GM12891 (cell line): ENCODE data around the gene MBD6.

Source experiments
- PAX5 ChIP-seq: IDR thresholded peaks from 2 replicates; pipeline ENCODE4 v1.6.1; 2011; ENCODE audit warnings: low read length, moderate library complexity, mild to moderate bottlenecking; ENCODE audit not compliant: insufficient read depth, severe bottlenecking
- POLR2A ChIP-seq: IDR thresholded peaks from 2 replicates; pipeline ENCODE4 v1.6.1; 2011; ENCODE audit warnings: low read depth, low read length, control low read depth
- POLR2AphosphoS5 ChIP-seq: IDR thresholded peaks from 2 replicates; pipeline ENCODE4 v1.6.1; 2011; ENCODE audit warnings: low read depth, low read length, control low read depth
- TAF1 ChIP-seq: IDR thresholded peaks from 2 replicates; pipeline ENCODE4 v1.6.1; 2011; ENCODE audit warnings: low read depth, low read length, control low read depth

DNA sequence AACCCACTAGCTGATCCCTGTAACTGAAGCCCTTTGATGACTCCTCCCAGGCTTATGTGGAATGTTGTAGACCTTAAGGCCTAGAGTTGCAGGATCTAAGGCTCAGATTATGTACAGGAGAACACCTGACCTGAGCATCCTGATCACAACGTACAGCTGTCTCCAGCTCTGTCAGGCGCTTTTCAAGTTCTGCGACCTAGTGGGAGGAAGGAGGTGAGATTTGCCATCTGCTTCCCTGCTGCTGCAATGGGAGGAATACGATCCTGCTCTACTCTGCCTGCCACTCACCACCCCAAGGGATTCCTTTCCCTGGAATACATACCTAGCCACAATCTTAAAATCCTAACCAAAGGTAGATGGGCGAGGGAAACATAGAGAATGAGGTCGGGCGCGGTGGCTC is 10.5 kb downstream of the MBD6 start:
- TF ChIP-seq POLR2A: no peak
- TF ChIP-seq TAF1: no peak
- TF ChIP-seq POLR2AphosphoS5: no peak
- no peak for TF ChIP-seq PAX5
